Loucy (cell line): ENCODE results near the gene SRP19.
A peak's percentile ranks its signal among the peaks of the same experiment; 100 is the strongest.

Experiments
- H2AFZ ChIP-seq: fragments of 200-600 bp; sonication (generic); 2 replicates; pipeline ENCODE4 v1.6.0; 2016; ENCODE audit warnings: antibody characterized with exemption, mild to moderate bottlenecking, low read length, moderate library complexity
- H3F3A ChIP-seq: fragments of 200-600 bp; 2 replicates; pipeline ENCODE4 v1.6.0; 2016; ENCODE audit warnings: antibody characterized with exemption, low read depth, mild to moderate bottlenecking
- H3K27me3 ChIP-seq: fragments of 200-600 bp; sonication (generic); 2 replicates; pipeline ENCODE4 v1.6.1; 2014; ENCODE audit warnings: low read length, mild to moderate bottlenecking; ENCODE audit not compliant: insufficient read depth, poor library complexity, severe bottlenecking
- H3K36me3 ChIP-seq: fragments of 200-600 bp; sonication (generic); 2 replicates; pipeline ENCODE4 v1.6.1; 2016; ENCODE audit warnings: low read length; ENCODE audit not compliant: insufficient read depth
- H3K4me1 ChIP-seq: fragments of 200-600 bp; sonication (generic); 2 replicates; pipeline ENCODE4 v1.5.1; 2014; ENCODE audit warnings: low read length, mild to moderate bottlenecking; ENCODE audit not compliant: insufficient read depth, poor library complexity, severe bottlenecking
- H3K4me2 ChIP-seq: fragments of 200-600 bp; sonication (generic); 2 replicates; pipeline ENCODE4 v1.6.0; 2014; ENCODE audit warnings: antibody characterized with exemption, low read length, low read depth, mild to moderate bottlenecking; ENCODE audit not compliant: poor library complexity, severe bottlenecking
- H3K4me3 ChIP-seq: fragments of 200-600 bp; sonication (generic); 2 replicates; pipeline ENCODE4 v1.5.1; 2014; ENCODE audit warnings: low read length, mild to moderate bottlenecking, mixed read lengths; ENCODE audit not compliant: poor library complexity, severe bottlenecking
- H3K79me2 ChIP-seq: fragments of 200-600 bp; sonication (generic); 2 replicates; pipeline ENCODE4 v1.6.1; 2014; ENCODE audit warnings: low read length; ENCODE audit not compliant: insufficient read depth
- H3K9ac ChIP-seq: fragments of 200-600 bp; sonication (generic); 2 replicates; pipeline ENCODE4 v1.6.0; 2014; ENCODE audit warnings: mild to moderate bottlenecking, low read depth, low read length, moderate library complexity; ENCODE audit not compliant: poor library complexity, severe bottlenecking
- H3K9me2 ChIP-seq: fragments of 200-600 bp; sonication (generic); replicated peaks from 2 replicates; pipeline ENCODE4 v1.6.1; 2016; ENCODE audit warnings: low read depth, low read length, mixed read lengths
- H3K9me3 ChIP-seq: fragments of 200-600 bp; sonication (generic); 2 replicates; pipeline ENCODE4 v1.6.1; 2014; ENCODE audit warnings: mild to moderate bottlenecking, antibody characterized with exemption, low read length, low read depth; ENCODE audit not compliant: insufficient read depth
- H4K20me1 ChIP-seq: fragments of 200-600 bp; sonication (generic); 2 replicates; pipeline ENCODE4 v1.6.0; 2014; ENCODE audit warnings: antibody characterized with exemption, low read length, mild to moderate bottlenecking; ENCODE audit not compliant: insufficient read depth, poor library complexity, severe bottlenecking
- EZH2phosphoT487 ChIP-seq: fragments of 200-600 bp; IDR thresholded peaks from 2 replicates; pipeline ENCODE4 v1.6.1; 2018; ENCODE audit warnings: antibody characterized with exemption, mild to moderate bottlenecking, moderate library complexity, borderline replicate concordance
- TF ChIP-seq, protein P1 (sequence below): fragments of 200-600 bp; sonication (generic); conservative IDR thresholded peaks from 2 replicates; pipeline ENCODE4 v1.5.1; 2014; ENCODE audit warnings: mild to moderate bottlenecking, antibody characterized with exemption, low read length

The SRP19 gene

DNA sequence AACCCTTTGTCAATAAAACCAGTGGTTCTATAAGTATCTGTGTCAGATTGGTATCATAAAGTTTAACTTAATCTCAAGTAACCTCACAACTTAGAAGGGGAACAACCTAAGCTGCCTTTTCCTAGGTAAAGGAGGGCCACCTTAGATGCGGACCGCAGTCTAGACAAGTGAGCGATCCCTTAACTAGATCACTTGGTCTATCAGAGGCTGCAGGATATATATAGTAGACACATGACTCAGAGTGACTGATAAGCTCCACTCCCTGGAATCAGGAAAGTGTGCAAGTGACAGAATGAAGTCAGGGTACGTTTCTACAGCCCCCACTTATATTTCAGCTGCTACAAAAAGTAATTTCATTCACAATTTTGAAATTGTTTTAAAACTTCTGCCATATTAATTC, 53.5 kb downstream of the SRP19 start:
- Histone ChIP-seq H3K9ac (no peak overlapping the region), H4K20me1 (no peaks in the 10 kb centered on the region), H3K4me1 (peaks cover 4% of the 10 kb centered on the region), H3K79me2 (0 out of 2 replicates have a peak, but pooled peaks cover 3% of the 10 kb centered on the region), H3F3A (no peaks in the 10 kb centered on the region), H3K27me3 (no peaks in the 10 kb centered on the region), H2AFZ (no peak overlapping the region), H3K9me3 (no peaks in the 10 kb centered on the region), H3K4me2 (no peak overlapping the region), H3K4me3 (no peak overlapping the region), H3K36me3 (0 out of 2 replicates have a peak, but pooled peaks cover 4% of the 10 kb centered on the region), H3K9me2 (no peaks in the 10 kb centered on the region)
- no peak for TF ChIP-seq EZH2phosphoT487
- TF ChIP-seq, protein P1, sequence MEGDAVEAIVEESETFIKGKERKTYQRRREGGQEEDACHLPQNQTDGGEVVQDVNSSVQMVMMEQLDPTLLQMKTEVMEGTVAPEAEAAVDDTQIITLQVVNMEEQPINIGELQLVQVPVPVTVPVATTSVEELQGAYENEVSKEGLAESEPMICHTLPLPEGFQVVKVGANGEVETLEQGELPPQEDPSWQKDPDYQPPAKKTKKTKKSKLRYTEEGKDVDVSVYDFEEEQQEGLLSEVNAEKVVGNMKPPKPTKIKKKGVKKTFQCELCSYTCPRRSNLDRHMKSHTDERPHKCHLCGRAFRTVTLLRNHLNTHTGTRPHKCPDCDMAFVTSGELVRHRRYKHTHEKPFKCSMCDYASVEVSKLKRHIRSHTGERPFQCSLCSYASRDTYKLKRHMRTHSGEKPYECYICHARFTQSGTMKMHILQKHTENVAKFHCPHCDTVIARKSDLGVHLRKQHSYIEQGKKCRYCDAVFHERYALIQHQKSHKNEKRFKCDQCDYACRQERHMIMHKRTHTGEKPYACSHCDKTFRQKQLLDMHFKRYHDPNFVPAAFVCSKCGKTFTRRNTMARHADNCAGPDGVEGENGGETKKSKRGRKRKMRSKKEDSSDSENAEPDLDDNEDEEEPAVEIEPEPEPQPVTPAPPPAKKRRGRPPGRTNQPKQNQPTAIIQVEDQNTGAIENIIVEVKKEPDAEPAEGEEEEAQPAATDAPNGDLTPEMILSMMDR = no peak

DNA sequence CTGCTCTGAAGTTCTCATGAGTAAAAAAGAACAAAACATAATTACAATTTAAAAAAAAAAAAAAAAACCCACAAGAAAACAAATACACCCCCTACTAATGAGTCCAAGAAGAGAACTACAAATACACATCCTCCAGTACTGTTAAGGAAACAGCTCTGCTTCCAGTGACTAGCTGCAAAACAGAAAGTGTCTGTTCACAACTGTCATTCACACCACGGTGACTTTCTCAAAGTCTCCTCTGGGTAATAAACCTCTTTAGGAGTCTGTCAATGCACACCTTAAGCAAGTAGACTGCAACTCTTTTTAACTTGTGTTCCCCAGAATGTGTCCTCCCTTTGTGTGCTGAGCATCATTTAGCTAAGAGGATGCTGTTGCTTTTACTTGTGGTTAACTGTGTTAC, 54.7 kb downstream of the SRP19 start:
- no peaks in the 10 kb centered on the region for H3K36me3 ChIP-seq
- peaks cover 9% of the 10 kb centered on the region for H3K4me1 ChIP-seq
- H3K4me2 ChIP-seq = peak overlapping the region; percentile 69
- H3K9ac ChIP-seq = peak overlapping the region; percentile 14
- peaks cover 14% of the 10 kb centered on the region for H3K79me2 ChIP-seq
- H3K4me3 ChIP-seq = peak overlapping the region; percentile 33
- no peaks in the 10 kb centered on the region for H3K27me3 ChIP-seq
- TF ChIP-seq, protein P1 = no peak
- no peak for TF ChIP-seq EZH2phosphoT487
- H3F3A ChIP-seq = no peaks in the 10 kb centered on the region
- no peaks in the 10 kb centered on the region for H4K20me1 ChIP-seq
- H3K9me2 ChIP-seq = no peaks in the 10 kb centered on the region
- H2AFZ ChIP-seq = no peak overlapping the region
- H3K9me3 ChIP-seq = no peaks in the 10 kb centered on the region

DNA sequence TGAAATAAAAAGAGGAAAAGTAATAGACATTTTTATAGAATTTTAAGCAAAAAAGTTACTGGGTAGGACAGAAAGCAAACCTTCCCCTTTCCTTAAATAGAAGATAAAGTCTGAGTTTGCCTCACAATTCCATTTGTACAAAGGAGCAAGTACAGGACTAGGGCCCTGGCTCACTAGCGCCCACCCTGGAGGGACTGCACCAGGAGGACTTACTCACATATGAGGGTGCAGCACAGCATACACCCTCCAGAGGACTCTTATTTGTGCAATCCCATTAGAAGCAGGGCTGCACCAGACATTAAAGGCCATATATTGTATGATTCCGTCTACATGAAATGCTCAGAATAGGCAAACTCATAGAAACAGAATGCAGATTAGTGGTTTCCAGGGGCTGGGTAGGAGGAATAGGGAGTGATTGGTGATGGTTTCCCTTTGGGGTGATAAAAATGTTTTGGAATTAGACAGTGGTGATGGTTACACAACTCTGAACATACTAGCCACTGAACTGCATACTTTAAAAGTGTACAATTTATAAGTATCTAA, 56.4 kb downstream of the SRP19 start:
- TF ChIP-seq, protein P1 = peak; percentile 55
- no peak for TF ChIP-seq EZH2phosphoT487
- H3F3A ChIP-seq = no peaks in the 10 kb centered on the region
- no peak overlapping the region for H3K4me3 ChIP-seq
- H3K9me2 ChIP-seq = no peaks in the 10 kb centered on the region
- H3K36me3 ChIP-seq = no peaks in the 10 kb centered on the region
- no peaks in the 10 kb centered on the region for H3K9me3 ChIP-seq
- H3K4me2 ChIP-seq = peak overlapping the region; percentile 69
- H3K4me1 ChIP-seq = peaks cover 11% of the 10 kb centered on the region
- peaks cover 17% of the 10 kb centered on the region for H3K79me2 ChIP-seq
- H4K20me1 ChIP-seq = no peaks in the 10 kb centered on the region
- H2AFZ ChIP-seq = no peak overlapping the region
- H3K27me3 ChIP-seq = no peaks in the 10 kb centered on the region
- no peak overlapping the region for H3K9ac ChIP-seq
